GM19455 (cell line): ENCODE results near the gene FKBP1A.

ENCODE experiments used
- ATAC-seq: cut with Tn5 transposase; IDR thresholded peaks from one replicate; pipeline ENCODE4 v1.9.1; 2021; ENCODE audit not compliant: unreplicated experiment

The FKBP1A gene

DNA sequence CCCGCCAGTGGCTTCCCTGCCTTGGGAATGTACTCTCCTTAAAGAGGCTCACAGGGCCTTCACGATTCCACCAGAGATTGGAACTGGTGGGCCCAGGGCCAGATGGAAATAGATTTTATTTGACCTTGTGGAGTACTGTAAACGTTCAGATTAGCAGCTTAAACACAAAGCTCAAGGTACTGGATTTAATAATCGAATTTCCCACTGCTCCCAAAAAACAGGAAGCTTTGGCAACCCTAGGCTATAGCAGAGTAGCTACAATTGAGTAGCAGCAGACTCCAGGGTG lies 71.3 kb downstream of the FKBP1A start:
- ATAC-seq, result no peak

GRCh38 chr20:1320902-1321653 lies 71.8 kb downstream of the FKBP1A start:
- no peak for ATAC-seq

- ATAC-seq, result no peak
Observed at GRCh38 chr20:1320016-1320415, 72.8 kb downstream of the FKBP1A start.

DNA sequence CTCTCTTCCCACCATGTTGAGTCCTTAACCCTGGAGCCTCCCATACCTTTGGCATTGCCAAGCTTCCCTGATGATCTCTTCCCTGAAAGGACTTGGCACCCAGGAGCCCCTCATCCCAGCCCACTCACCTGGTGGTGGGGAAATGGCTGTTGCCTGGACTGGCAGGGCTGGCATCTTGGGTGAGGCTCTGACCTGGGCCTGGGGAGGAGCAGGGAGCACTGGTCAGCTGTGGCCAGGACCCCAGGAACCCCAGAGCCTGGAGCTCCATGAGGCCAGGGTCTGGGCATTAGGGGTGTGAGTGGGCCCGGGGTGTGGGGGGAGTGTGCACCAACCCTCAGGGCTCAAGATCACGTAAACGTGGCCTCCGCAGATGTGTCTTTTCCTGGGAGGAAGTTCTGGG lies 73.4 kb downstream of the FKBP1A start:
- ATAC-seq, result no peak

DNA sequence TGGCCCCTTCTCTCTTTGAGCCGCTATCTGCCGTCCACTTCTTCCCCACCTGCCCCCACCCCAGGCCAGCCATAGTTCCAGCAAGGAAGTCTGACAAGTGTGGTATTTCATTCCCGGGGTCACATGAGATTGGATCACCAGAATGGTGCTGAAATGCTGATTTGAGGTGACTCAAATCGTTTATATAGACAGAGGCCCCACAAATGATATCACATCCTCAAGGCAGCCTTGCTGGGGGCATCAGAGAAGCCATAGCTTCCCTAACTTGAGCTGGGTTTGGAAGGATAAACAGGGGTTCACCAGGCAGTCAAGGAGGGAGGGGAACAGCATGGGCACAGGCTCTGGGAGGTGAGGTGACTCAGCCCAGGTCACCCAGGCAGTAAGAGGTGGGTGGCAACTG lies 73.8 kb downstream of the FKBP1A start:
- ATAC-seq, result no peak
